GM21423 (cell line): ENCODE results near the gene SLC5A11.
"Not testable (repeated sequence)": the region's sequence is repeated elsewhere in the genome, so short reads cannot be mapped to it uniquely, and the experiment has no call there.

Source experiments
- ATAC-seq: cut with Tn5 transposase; IDR thresholded peaks from one replicate; pipeline ENCODE4 v1.9.1; 2021; ENCODE audit warnings: mild to moderate bottlenecking, moderate library complexity; ENCODE audit not compliant: unreplicated experiment

The SLC5A11 gene

GRCh38 chr16:24834459-24835335, 11.1 kb upstream of the SLC5A11 start:
- ATAC-seq: no peak

DNA sequence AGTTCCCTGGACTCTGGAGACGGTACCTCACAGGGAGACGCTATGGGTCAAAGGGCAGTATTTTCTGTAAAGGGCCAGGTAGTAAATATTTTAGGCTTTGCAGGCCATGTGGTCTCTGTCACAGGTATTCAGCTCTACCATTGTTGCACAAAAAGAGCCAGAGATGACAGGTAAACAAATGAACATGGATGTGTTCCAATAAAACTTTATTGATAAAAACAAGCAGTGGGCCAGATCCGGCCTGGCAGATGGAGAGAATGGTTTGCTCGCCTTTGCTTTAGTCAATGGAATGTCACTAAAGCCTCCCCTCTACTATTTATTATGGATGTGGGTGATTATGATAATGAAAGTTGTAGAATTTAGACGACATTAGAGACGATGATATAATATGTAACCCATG, 8.9 kb upstream of the SLC5A11 start:
- no peak for ATAC-seq

- no peak for ATAC-seq
Observed at GRCh38 chr16:24837969-24838368, 7.8 kb upstream of the SLC5A11 start.

- ATAC-seq: no peak
Observed at GRCh38 chr16:24838554-24839266, 7.1 kb upstream of the SLC5A11 start.

DNA sequence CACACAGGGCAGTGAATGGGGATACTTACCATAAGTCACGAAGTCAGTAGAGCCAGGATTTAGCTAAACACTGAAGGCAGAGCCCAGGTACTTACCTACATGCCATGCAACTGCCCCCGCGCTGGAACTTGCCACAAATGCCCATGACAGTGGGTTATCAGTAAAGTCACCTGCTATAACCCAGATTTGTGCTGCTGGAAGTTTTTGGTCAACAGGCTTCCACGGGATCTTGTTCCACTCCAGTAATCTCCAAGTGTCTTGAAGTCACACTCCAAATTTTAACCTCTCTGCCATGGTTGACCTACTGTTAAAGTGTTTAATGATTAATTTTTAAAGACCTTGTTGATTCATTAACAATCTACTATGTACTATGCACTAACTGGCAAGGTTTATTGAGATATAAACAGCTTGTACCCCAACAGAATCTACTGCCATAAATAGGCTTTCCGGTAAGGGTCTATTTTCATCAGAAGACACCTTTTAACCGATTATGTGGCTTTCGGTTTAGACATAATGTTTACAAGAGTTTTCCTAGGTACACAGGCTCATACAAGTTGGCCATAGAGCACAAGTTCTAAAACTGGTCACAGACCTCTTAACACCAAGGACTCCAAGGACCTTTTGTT, 6.3 kb upstream of the SLC5A11 start:
- ATAC-seq: no peak

DNA sequence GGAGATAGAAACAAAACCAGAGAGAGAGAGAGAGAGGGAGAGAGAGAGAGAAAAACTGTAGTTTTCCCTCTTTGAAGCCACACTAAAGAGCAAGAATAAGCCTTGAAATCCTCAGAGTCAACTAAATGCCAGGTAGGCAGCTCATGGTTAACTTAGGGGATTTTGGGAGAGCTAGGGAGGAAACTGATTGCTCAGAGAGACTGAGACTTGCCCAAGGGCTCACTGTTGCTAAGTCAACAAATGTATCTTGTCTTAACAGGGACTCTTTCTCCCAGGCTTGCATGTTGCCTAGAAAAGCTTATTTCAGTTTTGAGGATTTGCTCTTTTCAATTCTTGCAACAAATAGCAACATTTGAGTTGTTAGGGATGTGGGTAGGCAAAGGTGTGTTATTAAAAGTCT, 4.5 kb upstream of the SLC5A11 start:
- no peak for ATAC-seq

- no peak for ATAC-seq
Observed at GRCh38 chr16:24844101-24845030, 1.4 kb upstream of the SLC5A11 start.

GRCh38 chr16:24845031-24845365, 765 bp upstream of the SLC5A11 start:
- not testable (repeated sequence) for ATAC-seq

DNA sequence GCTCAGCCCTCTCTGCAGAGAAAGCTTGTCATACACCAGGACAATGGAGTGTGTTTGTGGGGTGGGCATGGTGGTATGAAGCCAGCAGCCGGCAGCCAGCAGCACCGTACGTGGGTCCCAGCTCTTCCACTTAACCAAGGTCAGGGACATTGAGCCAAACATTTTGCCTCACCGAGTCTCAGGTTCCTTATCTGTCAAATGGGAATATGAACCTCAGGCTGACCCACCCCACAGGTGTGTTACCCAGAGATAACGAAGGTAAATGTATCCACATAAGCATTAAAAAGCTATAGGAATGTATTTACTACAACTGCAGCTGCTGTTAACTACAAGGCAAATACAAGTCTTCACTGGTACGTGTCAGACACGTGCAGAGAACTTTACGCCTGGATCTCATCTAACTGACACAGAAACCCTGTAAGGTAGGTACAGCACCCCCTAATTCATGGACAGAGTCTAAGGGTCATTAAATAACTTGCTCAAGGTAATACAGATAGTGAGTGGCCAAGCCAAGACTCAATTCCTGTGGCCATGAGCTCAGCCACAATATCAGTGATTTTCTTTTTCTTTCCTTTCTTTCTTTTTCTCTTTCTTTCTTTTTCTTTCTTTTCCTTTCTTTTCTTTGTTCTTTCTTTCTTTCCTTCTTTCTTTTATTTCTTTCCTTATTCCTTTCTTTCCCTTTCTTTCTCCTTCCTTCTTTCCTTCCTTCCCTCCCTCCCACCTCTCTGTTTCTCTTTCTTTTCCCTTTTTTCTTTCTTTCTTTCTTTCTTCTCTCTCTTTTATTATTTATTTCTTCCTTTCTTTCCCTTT, 990 bp downstream of the SLC5A11 start:
- ATAC-seq: no peak

GRCh38 chr16:24847358-24847664, 1.5 kb downstream of the SLC5A11 start:
- no peak for ATAC-seq

- no peak for ATAC-seq
Observed at GRCh38 chr16:24848065-24848464, 2.3 kb downstream of the SLC5A11 start.

- no peak for ATAC-seq
Observed at GRCh38 chr16:24849641-24850040, 3.9 kb downstream of the SLC5A11 start.

GRCh38 chr16:24850289-24850938, 4.7 kb downstream of the SLC5A11 start:
- no peak for ATAC-seq

GRCh38 chr16:24851700-24852099, 5.9 kb downstream of the SLC5A11 start:
- no peak for ATAC-seq

- no peak for ATAC-seq
Observed at GRCh38 chr16:24852281-24852721, 6.5 kb downstream of the SLC5A11 start.

DNA sequence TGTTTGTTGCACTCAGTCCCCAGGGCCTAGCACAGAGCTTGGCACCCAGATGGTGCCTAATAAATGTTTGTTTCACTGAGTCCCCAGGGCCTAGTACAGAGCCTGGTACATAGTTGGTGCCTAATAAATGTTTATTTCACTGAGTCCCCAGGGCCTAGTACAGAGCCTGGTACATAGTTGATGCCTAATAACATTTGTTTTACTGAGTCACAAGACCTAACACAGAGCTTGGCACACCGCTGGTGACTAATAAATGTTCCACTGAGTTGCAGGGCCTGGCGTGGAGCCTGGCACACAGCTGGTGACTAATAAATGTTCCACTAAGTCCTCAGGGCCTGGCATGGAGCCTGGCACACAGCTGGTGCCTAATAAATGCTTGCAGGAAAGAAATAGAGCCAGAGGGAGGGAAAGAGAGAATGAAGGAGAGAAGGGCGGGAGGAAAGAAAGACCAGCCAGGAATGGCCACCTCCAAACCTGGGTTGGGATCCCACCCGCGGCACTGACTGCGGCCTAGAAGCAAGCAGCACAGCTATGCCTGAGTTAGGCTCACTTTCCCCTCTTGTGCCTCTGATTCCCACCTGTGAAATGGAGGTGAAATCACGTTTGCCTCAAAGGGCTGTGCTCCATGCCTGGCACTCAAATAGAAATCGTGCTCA, 7.5 kb downstream of the SLC5A11 start:
- no peak for ATAC-seq

GRCh38 chr16:24853830-24854229, 8.1 kb downstream of the SLC5A11 start:
- ATAC-seq: no peak

GRCh38 chr16:24854607-24855171, 8.9 kb downstream of the SLC5A11 start:
- no peak for ATAC-seq

- no peak for ATAC-seq
Observed at GRCh38 chr16:24855678-24856077, 9.9 kb downstream of the SLC5A11 start.
